Mesenchymal stem cell (in vitro differentiated cells and primary cell): ENCODE results near the gene CYP26C1.

ENCODE experiments used
- DNase-seq: peaks from one replicate; pipeline ENCODE4 v3.0.0-alpha.2; 2013
- H2AFZ ChIP-seq: one replicate; pipeline ENCODE4 v1.6.1; 2013; ENCODE audit warnings: low read depth, mild to moderate bottlenecking, control low read depth, inconsistent platforms, low read length, moderate library complexity
- H2AK5ac ChIP-seq: 2 replicates; pipeline ENCODE4 v1.6.1; 2013; ENCODE audit warnings: low read length, moderate library complexity, mild to moderate bottlenecking, inconsistent platforms; ENCODE audit not compliant: severe bottlenecking
- H2BK120ac ChIP-seq: one replicate; pipeline ENCODE4 v1.6.1; 2013; ENCODE audit warnings: low read depth, mild to moderate bottlenecking, inconsistent platforms, low read length, moderate library complexity
- H2BK12ac ChIP-seq, 2 experiments: one replicate each; pipeline ENCODE4 v1.6.1; 2013; ENCODE audit warnings: inconsistent platforms in 2 of 2, low read length in 2 of 2, mild to moderate bottlenecking in 2 of 2, moderate library complexity in 2 of 2, control low read depth in 1 of 2
- H2BK15ac ChIP-seq: one replicate; pipeline ENCODE4 v1.6.1; 2013; ENCODE audit warnings: mild to moderate bottlenecking, low read depth, inconsistent platforms; ENCODE audit not compliant: poor library complexity, severe bottlenecking
- H2BK5ac ChIP-seq: 2 replicates; pipeline ENCODE4 v1.6.1; 2013; ENCODE audit warnings: low read depth, mild to moderate bottlenecking, low read length, control low read depth, inconsistent platforms; ENCODE audit not compliant: poor library complexity, severe bottlenecking
- H3K14ac ChIP-seq, 2 experiments: one replicate each; pipeline ENCODE4 v1.6.1; 2013; ENCODE audit warnings: inconsistent platforms in 2 of 2, low read length in 2 of 2, control low read depth in 1 of 2, mild to moderate bottlenecking in 1 of 2, moderate library complexity in 1 of 2
- H3K18ac ChIP-seq, 2 experiments: one replicate each; pipeline ENCODE4 v1.6.1; 2013; ENCODE audit warnings: inconsistent platforms in 2 of 2, low read length in 2 of 2, control low read depth in 1 of 2, low read depth in 1 of 2, mild to moderate bottlenecking in 1 of 2
- H3K23ac ChIP-seq, 2 experiments: one replicate each; pipeline ENCODE4 v1.6.1; 2013; ENCODE audit warnings: inconsistent platforms in 2 of 2, low read length in 2 of 2, mild to moderate bottlenecking in 2 of 2, moderate library complexity in 2 of 2, control low read depth in 1 of 2
- H3K27ac ChIP-seq: 2 replicates; pipeline ENCODE4 v1.5.1; 2013; ENCODE audit warnings: mild to moderate bottlenecking, moderate library complexity, low read length, control low read depth, inconsistent platforms; ENCODE audit not compliant: poor library complexity, severe bottlenecking
- H3K27me3 ChIP-seq, 2 experiments: 2 replicates each; pipeline versions ENCODE4 v1.6.1 to v1.7.0; 2013; ENCODE audit warnings: low read length in 2 of 2, mild to moderate bottlenecking in 2 of 2, moderate library complexity in 2 of 2, control low read depth in 1 of 2, inconsistent platforms in 1 of 2; ENCODE audit not compliant: control insufficient read depth in 1 of 2, insufficient read depth in 1 of 2
- H3K36me3 ChIP-seq, 2 experiments: 2 replicates each; pipeline versions ENCODE4 v1.6.1 to v1.7.0; 2013; ENCODE audit warnings: low read length in 2 of 2, control low read depth in 1 of 2, inconsistent platforms in 1 of 2, low read depth in 1 of 2, mild to moderate bottlenecking in 1 of 2; ENCODE audit not compliant: insufficient read depth in 2 of 2, control insufficient read depth in 1 of 2
- H3K4ac ChIP-seq, 2 experiments: one replicate each; pipeline ENCODE4 v1.6.1; 2013; ENCODE audit warnings: inconsistent platforms in 2 of 2, low read length in 2 of 2, mild to moderate bottlenecking in 2 of 2, moderate library complexity in 2 of 2, control low read depth in 1 of 2, low read depth in 1 of 2
- H3K4me1 ChIP-seq: 2 replicates; pipeline ENCODE4 v1.6.1; 2013; ENCODE audit warnings: low read depth, low read length, control low read depth; ENCODE audit not compliant: control insufficient read depth, insufficient read depth
- H3K4me2 ChIP-seq: 2 replicates; pipeline ENCODE4 v1.6.1; 2013; ENCODE audit warnings: low read length, mild to moderate bottlenecking, inconsistent platforms; ENCODE audit not compliant: poor library complexity, severe bottlenecking
- H3K4me3 ChIP-seq, 2 experiments: 2 replicates each; pipeline versions ENCODE4 v1.5.1 to v1.7.0; 2013; ENCODE audit warnings: low read length in 2 of 2, mild to moderate bottlenecking in 2 of 2, control low read depth in 1 of 2, low read depth in 1 of 2; ENCODE audit not compliant: insufficient read depth in 1 of 2
- H3K79me1 ChIP-seq: replicated peaks from 2 replicates; pipeline ENCODE4 v1.6.1; 2013; ENCODE audit warnings: mild to moderate bottlenecking, control low read depth, low read length, inconsistent platforms; ENCODE audit not compliant: poor library complexity, severe bottlenecking
- H3K9ac ChIP-seq: 2 replicates; pipeline ENCODE4 v1.7.0; 2013; ENCODE audit warnings: mild to moderate bottlenecking, low read length, moderate library complexity
- H3K9me3 ChIP-seq: 2 replicates; pipeline ENCODE4 v1.7.0; 2013; ENCODE audit warnings: mild to moderate bottlenecking, low read length; ENCODE audit not compliant: control insufficient read depth
- H4K8ac ChIP-seq: one replicate; pipeline ENCODE4 v1.6.1; 2013; ENCODE audit warnings: inconsistent platforms, mild to moderate bottlenecking, low read length, moderate library complexity
- H4K91ac ChIP-seq: one replicate; pipeline ENCODE4 v1.6.1; 2013; ENCODE audit warnings: mild to moderate bottlenecking, low read length, inconsistent platforms
- WGBS: methylation state at CpG from one replicate; pipeline ENCODE4 v1.1.7; 2013; ENCODE audit warnings: mixed read lengths; 5-methylcytosine and 5-hydroxymethylcytosine counted together

Gene CYP26C1

DNA sequence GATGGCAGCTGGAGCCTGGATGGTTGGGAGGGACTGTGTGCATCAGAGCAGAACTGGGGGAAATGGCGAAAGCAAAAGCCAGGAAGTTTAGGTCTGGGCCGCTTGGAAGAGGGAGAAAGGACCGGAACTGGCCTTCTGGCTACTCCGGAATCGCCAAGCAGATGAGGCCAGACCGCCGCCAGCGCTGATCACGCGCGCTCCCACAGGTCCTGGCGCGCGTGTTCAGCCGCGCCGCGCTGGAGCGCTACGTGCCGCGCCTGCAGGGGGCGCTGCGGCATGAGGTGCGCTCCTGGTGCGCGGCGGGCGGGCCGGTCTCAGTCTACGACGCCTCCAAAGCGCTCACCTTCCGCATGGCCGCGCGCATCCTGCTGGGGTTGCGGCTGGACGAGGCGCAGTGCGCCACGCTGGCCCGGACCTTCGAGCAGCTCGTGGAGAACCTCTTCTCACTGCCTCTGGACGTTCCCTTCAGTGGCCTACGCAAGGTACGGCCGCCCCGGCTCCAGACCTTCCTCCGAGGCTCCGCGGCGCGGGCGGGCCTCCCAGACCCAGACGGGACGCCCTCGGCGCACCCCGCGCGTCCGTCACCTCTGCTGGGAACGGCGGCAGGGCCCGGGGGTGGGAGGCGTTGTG is 2.0 kb downstream of the CYP26C1 start:
- WGBS, result 4% methylated on average over 60 of the region's 68 CpGs
- no peak overlapping the region for H2BK12ac ChIP-seq

DNA sequence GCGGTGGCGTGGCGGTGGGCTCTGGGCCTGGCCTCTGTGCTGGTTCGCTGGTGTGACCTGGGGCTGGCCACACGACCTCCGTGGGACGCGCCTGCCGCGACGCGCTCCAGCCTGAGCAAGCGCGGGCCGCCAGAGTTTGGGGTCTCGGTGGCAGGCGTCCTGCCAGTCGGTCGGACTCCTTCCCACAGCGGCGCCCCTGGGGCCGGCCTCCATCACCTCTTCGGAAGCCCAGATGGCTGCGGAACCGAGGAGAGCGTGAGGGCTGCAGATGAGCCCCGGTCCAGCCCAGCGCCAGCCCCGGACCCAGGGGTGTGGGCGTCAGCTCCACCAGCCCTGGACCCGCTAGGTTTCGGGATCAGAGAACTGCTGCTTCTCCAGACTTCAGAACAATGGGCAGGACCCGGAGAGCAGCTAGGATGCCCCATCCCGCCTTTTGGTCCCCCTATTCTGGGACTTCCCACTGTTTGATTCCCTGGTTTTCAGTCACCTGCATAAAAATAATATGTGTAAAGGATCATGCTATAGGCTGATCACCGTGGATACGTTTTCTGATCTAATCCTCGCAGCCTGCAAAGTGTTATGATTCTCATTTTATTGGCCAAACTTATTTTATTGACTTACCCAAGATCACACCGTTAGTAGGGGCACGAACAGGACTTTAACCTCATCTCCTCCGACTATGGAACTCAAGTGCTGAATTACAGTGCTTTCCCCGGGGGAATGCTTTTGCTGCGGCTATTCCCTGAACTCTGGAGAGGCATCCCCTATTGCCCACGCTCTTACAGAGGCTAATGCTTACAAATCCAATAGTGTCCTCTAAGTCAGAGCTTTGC is 2.8 kb downstream of the CYP26C1 start:
- Histone ChIP-seq H3K9ac (no peak overlapping the region), H4K8ac (no peak overlapping the region), H3K36me3 (peaks cover 0 to 3% of the 10 kb centered on the region in 2 experiments), H3K4me3 (peak overlapping the region in 1 of 2 experiments; percentile 38), H3K4me2 (no peak overlapping the region), H2AK5ac (no peak overlapping the region), H3K79me1 (no peaks in the 10 kb centered on the region), H2BK12ac (no peak overlapping the region), H2BK5ac (no peak overlapping the region), H3K27me3 (peaks cover 86 to 98% of the 10 kb centered on the region in 2 experiments), H3K4ac (no peak overlapping the region), H2AFZ (no peak overlapping the region), H3K9me3 (no peaks in the 10 kb centered on the region), H3K27ac (no peak overlapping the region), H2BK15ac (no peak overlapping the region), H4K91ac (no peak overlapping the region), H2BK120ac (no peak overlapping the region), H3K23ac (peak overlapping the region in 1 of 2 experiments; percentile 65), H3K18ac (no peak overlapping the region), H3K14ac (peak overlapping the region in 1 of 2 experiments; percentile 36), H3K4me1 (peaks cover 36% of the 10 kb centered on the region)
- DNase-seq, result no peak
- 17% methylated on average over 42 of the region's 43 CpGs for WGBS

More for the DNA sequence above, 2.0 kb downstream of the CYP26C1 start:
- Histone ChIP-seq H4K91ac (no peak overlapping the region), H3K9me3 (no peaks in the 10 kb centered on the region), H2AK5ac (no peak overlapping the region), H3K4me3 (peak overlapping the region; percentile 38 to 63), H3K27me3 (peaks cover 78 to 90% of the 10 kb centered on the region in 2 experiments), H3K36me3 (peaks cover 0 to 3% of the 10 kb centered on the region in 2 experiments), H2BK5ac (no peak overlapping the region), H2BK15ac (no peak overlapping the region), H3K4ac (no peak overlapping the region), H3K9ac (no peak overlapping the region), H3K4me1 (peaks cover 32% of the 10 kb centered on the region), H3K4me2 (peak overlapping the region; percentile 67), H2BK120ac (no peak overlapping the region), H3K14ac (peak overlapping the region in 1 of 2 experiments; percentile 36), H2AFZ (no peak overlapping the region), H3K23ac (peak overlapping the region in 1 of 2 experiments; percentile 65), H3K18ac (no peak overlapping the region), H4K8ac (no peak overlapping the region), H3K79me1 (no peaks in the 10 kb centered on the region), H3K27ac (no peak overlapping the region)
- DNase-seq, result no peak

DNA sequence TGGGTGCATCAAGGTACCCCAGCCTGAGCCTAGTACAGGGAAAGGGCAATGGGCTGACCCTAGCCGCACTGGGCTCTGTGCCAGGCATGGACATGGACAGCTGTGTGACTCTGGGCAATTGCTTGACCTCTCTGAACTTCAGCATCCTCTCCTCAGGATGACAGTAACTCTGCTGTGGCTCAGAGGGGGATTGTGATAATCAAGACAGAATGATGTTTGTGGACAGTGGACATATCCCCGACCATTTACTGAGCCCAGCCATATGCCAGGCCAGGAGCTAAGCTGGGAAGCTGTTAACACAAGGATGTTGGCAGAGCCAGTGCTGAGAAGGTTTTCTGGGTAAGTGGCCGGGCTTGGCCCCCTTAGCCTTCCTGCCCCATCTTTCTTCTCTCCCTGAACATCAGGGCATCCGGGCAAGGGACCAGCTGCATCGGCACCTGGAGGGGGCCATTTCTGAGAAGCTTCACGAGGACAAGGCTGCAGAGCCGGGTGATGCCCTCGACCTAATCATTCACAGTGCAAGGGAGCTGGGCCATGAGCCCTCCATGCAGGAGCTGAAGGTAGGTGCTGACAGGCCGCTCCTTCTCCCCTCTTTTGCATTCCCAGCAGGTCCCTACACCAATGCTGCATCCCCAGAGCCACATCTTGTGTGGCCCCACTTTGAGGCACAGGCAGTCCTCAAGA is 3.5 kb downstream of the CYP26C1 start:
- H2AFZ ChIP-seq, result no peak overlapping the region
- H2BK120ac ChIP-seq, result no peak overlapping the region
- H3K27me3 ChIP-seq, result peaks cover 93 to 100% of the 10 kb centered on the region in 2 experiments
- no peak overlapping the region for H2BK5ac ChIP-seq
- no peaks in the 10 kb centered on the region for H3K9me3 ChIP-seq
- no peak for DNase-seq
- no peak overlapping the region for H3K27ac ChIP-seq
- H3K4me3 ChIP-seq, result no peak overlapping the region
- H3K4me2 ChIP-seq, result no peak overlapping the region
- H3K14ac ChIP-seq, result no peak overlapping the region
- H4K91ac ChIP-seq, result no peak overlapping the region
- 65% methylated on average over 9 of the region's 9 CpGs for WGBS
- H2AK5ac ChIP-seq, result no peak overlapping the region
- H3K23ac ChIP-seq, result no peak overlapping the region
- no peak overlapping the region for H4K8ac ChIP-seq
- no peak overlapping the region for H3K4ac ChIP-seq
- peaks cover 0 to 3% of the 10 kb centered on the region in 2 experiments for H3K36me3 ChIP-seq
- H2BK15ac ChIP-seq, result no peak overlapping the region
- H3K4me1 ChIP-seq, result peaks cover 43% of the 10 kb centered on the region
- H3K79me1 ChIP-seq, result no peaks in the 10 kb centered on the region
- H3K9ac ChIP-seq, result no peak overlapping the region
- no peak overlapping the region for H3K18ac ChIP-seq
- no peak overlapping the region for H2BK12ac ChIP-seq
